ENCODE results near the gene IFT74. TPM values are rescaled to one million over a fixed set of nuclear protein-coding genes. Genes with fewer than 3 reads are reported as not detected.

The IFT74 gene
- total and polyA plus RNA-seq, 9 of the 15 experiments (the other 6 are each of a cell fraction or from before 2014, with no cell fraction given) = 6.1 to 13.2 (median 9.3) TPM

DNA sequence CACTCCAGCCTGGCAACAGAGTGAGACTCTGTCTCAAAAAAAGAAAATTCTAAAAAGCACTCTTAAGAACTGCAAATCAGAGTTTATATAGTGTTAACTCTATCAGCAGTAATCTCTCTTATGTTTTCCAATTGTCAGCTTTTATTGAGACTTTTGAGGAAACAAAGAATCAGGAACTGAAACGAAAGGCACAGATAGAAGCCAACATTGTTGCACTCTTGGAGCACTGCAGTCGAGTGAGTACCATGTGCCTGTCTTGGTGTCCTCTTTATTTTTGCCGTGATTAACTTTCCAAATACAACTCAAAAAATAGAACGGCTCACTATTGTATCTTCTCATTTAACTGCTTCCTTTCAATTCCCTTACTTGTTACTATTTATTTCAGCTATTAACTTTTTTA lies 90.9 kb downstream of the IFT74 start:
- intact Hi-C loops (cut with micrococcal nuclease) (no loop called here), in situ Hi-C loops (cut with MboI) (no loop called here)
- Histone ChIP-seq H3K9ac (ENCODE audit: insufficient read depth in 1 of 2, low read depth in 2 of 2, low read length in 2 of 2) (no peak overlapping the region), H3K9me3 (replicated peaks; ENCODE audit: control insufficient read depth, insufficient read depth, low read depth, low read length) (no peaks in the 10 kb centered on the region), H3K36me3 (ENCODE audit: control insufficient read depth, insufficient read depth, low read length) (no peaks in the 10 kb centered on the region), H3K27me3 (ENCODE audit: control insufficient read depth in 2 of 2, insufficient read depth in 2 of 2, low read length in 2 of 2) (no peaks in the 10 kb centered on the region), H3K4me3 (no peak overlapping the region), H3K4me1 (replicated peaks in 1 of 2; ENCODE audit: control insufficient read depth in 2 of 2, insufficient read depth in 2 of 2, low read length in 2 of 2) (no peaks in the 10 kb centered on the region), H3K27ac (ENCODE audit: extremely low read depth, low read depth, low read length) (no peak overlapping the region), H3K4me2 (ENCODE audit: insufficient read depth, low read length) (no peak overlapping the region), H2AFZ (ENCODE audit: low read depth, low read length) (no peak overlapping the region), H4K20me1 (replicated peaks; ENCODE audit: control insufficient read depth, insufficient read depth, low read length) (no peaks in the 10 kb centered on the region), H3K9me1 (ENCODE audit: control insufficient read depth, insufficient read depth, low read length) (no peaks in the 10 kb centered on the region), H3K79me2 (ENCODE audit: control insufficient read depth, insufficient read depth, low read length) (no peaks in the 10 kb centered on the region)
- POLR2A ChIA-PET = no interaction called here
- no peak for DNase-seq (ENCODE audit: extremely low read depth in 1 of 4, low spot score in 3 of 4)
- ATAC-seq = no peak
- BruUV-seq (replicated peaks) = no TSS peak
- TF ChIP-seq THAP7 (CRISPR knock-in tag; IDR thresholded peaks at IDR 0.05) (no peak), TRIM24 (IDR thresholded peaks at IDR 0.05) (no peak), MYBL2 (IDR thresholded peaks at IDR 0.05; ENCODE audit: low read depth) (no peak), MYBL2 (CRISPR knock-in tag; IDR thresholded peaks at IDR 0.05; ENCODE audit: borderline replicate concordance) (no peak)
- no peak for FAIRE-seq
- CTCF ChIA-PET (ENCODE audit: low intra/inter-chr PET ratio) = no interaction called here
- WGBS (ENCODE audit: insufficient coverage, low coverage, missing lambda C conversion rate) = 40% methylated on average over 1 of the region's 4 CpGs

- no peaks in the 10 kb centered on the region for H3K79me2 ChIP-seq (ENCODE audit: control insufficient read depth, insufficient read depth, low read length)
- H3K27ac ChIP-seq (ENCODE audit: extremely low read depth, low read depth, low read length) = no peak overlapping the region
- POLR2A ChIA-PET = no interaction called here
- H2AFZ ChIP-seq (ENCODE audit: low read depth, low read length) = no peak overlapping the region
- no peaks in the 10 kb centered on the region for H3K27me3 ChIP-seq (ENCODE audit: control insufficient read depth in 2 of 2, insufficient read depth in 2 of 2, low read length in 2 of 2)
- CTCF ChIA-PET (ENCODE audit: low intra/inter-chr PET ratio) = no interaction called here
- no peak overlapping the region for H3K4me3 ChIP-seq
- H3K9me3 ChIP-seq (replicated peaks; ENCODE audit: control insufficient read depth, insufficient read depth, low read depth, low read length) = no peaks in the 10 kb centered on the region
- intact Hi-C loops (cut with micrococcal nuclease) = no loop called here
- 24% methylated on average over 5 of the region's 6 CpGs for WGBS (ENCODE audit: insufficient coverage, low coverage, missing lambda C conversion rate)
- BruUV-seq (replicated peaks) = no TSS peak
- in situ Hi-C loops (cut with MboI) = no loop called here
- ATAC-seq (no peak), FAIRE-seq (no peak), DNase-seq (ENCODE audit: extremely low read depth in 1 of 4, low spot score in 3 of 4) (no peak)
- TF ChIP-seq PRDM10 (IDR thresholded peaks at IDR 0.05; ENCODE audit: partially characterized antibody) (peak; percentile 50), NFYB (IDR thresholded peaks at IDR 0.05; ENCODE audit: extremely low read depth, insufficient read length) (no peak)
- no peak overlapping the region for H3K9ac ChIP-seq (ENCODE audit: insufficient read depth in 1 of 2, low read depth in 2 of 2, low read length in 2 of 2)
- no peaks in the 10 kb centered on the region for H3K4me1 ChIP-seq (replicated peaks in 1 of 2; ENCODE audit: control insufficient read depth in 2 of 2, insufficient read depth in 2 of 2, low read length in 2 of 2)
- H4K20me1 ChIP-seq (replicated peaks; ENCODE audit: control insufficient read depth, insufficient read depth, low read length) = no peaks in the 10 kb centered on the region
- H3K36me3 ChIP-seq (ENCODE audit: control insufficient read depth, insufficient read depth, low read length) = no peaks in the 10 kb centered on the region
- H3K9me1 ChIP-seq (ENCODE audit: control insufficient read depth, insufficient read depth, low read length) = no peaks in the 10 kb centered on the region
- no peak overlapping the region for H3K4me2 ChIP-seq (ENCODE audit: insufficient read depth, low read length)
Measured at GRCh38 chr9:27053369-27054022, 97.3 kb downstream of the IFT74 start.
